ENCODE results near the gene C4A.

Gene C4A

GRCh38 chr6:31935021-31935420 is 46.8 kb upstream of the C4A start:
- H3K36me3 ChIP-seq (ENCODE audit: control insufficient read depth in 2 of 2, insufficient read depth in 1 of 2, low read length in 2 of 2): no peaks in the 10 kb centered on the region
- H3K4me3 ChIP-seq (ENCODE audit: low read depth, low read length): no peak overlapping the region
- no peak overlapping the region for H3K27ac ChIP-seq (ENCODE audit: extremely low read depth, low read depth, low read length)
- H3K4me1 ChIP-seq (ENCODE audit: control insufficient read depth, insufficient read depth, low read length): no peaks in the 10 kb centered on the region
- POLR2A ChIA-PET: no interaction called here
- H3K9me3 ChIP-seq (ENCODE audit: control insufficient read depth, insufficient read depth, low read depth, low read length): no peaks in the 10 kb centered on the region
- TF ChIP-seq ZNF341 (tag by site-specific recombination; IDR thresholded peaks at IDR 0.05; ENCODE audit: low read depth) (no peak), ZNF747 (tag by site-specific recombination; IDR thresholded peaks at IDR 0.05) (no peak), TRIM28 (IDR thresholded peaks at IDR 0.05; ENCODE audit: borderline replicate concordance, low read length) (no peak), ZEB2 (tag by site-specific recombination; IDR thresholded peaks at IDR 0.05) (no peak), PATZ1 (tag by site-specific recombination; IDR thresholded peaks at IDR 0.05) (no peak), PRDM10 (tag by site-specific recombination; IDR thresholded peaks at IDR 0.05) (0 out of 2 replicates have a peak, but pooled peaks have one; percentile 36), ZNF324 (tag by site-specific recombination; IDR thresholded peaks at IDR 0.05) (no peak), ZNF157 (tag by site-specific recombination; IDR thresholded peaks at IDR 0.05) (no peak)
- CTCF ChIA-PET: interaction anchor here (0.6 to 2.1 kb wide), 5 partner anchors 12 to 143 kb away, joined by 3 to 10 read pairs (median 4); no protein-coding TSS in a partner anchor

- ChIA-PET CTCF (interaction anchor here (0.7 to 2.1 kb wide), 5 partner anchors 12 to 105 kb away, joined by 3 to 10 read pairs (median 3); no protein-coding TSS in a partner anchor), POLR2A (no interaction called here)
- no peaks in the 10 kb centered on the region for H3K36me3 ChIP-seq (ENCODE audit: control insufficient read depth in 2 of 2, insufficient read depth in 1 of 2, low read length in 2 of 2)
- no peak overlapping the region for H3K4me3 ChIP-seq (ENCODE audit: low read depth, low read length)
- H3K9me3 ChIP-seq (ENCODE audit: control insufficient read depth, insufficient read depth, low read depth, low read length): no peaks in the 10 kb centered on the region
- peaks cover 5% of the 10 kb centered on the region; the same call in 1 of the 2 replicates for H3K4me1 ChIP-seq (ENCODE audit: control insufficient read depth, insufficient read depth, low read length)
- H3K27ac ChIP-seq (ENCODE audit: extremely low read depth, low read depth, low read length): no peak overlapping the region
- TF ChIP-seq PRDM1 (tag by site-specific recombination; IDR thresholded peaks at IDR 0.05): no peak
- no peak for TF ChIP-seq FEZF1 (tag by site-specific recombination; IDR thresholded peaks at IDR 0.05)
- no peak for TF ChIP-seq ZNF555 (tag by site-specific recombination; conservative IDR thresholded peaks at IDR 0.05)
- TF ChIP-seq ZNF768 (tag by site-specific recombination; IDR thresholded peaks at IDR 0.05): no peak
- TF ChIP-seq ZNF423 (tag by site-specific recombination; IDR thresholded peaks at IDR 0.05): no peak
- no peak for TF ChIP-seq TRIM28 (IDR thresholded peaks at IDR 0.05; ENCODE audit: borderline replicate concordance, low read length)
- no peak for TF ChIP-seq ZNF280C (tag by site-specific recombination; IDR thresholded peaks at IDR 0.05)
- TF ChIP-seq ZNF157 (tag by site-specific recombination; IDR thresholded peaks at IDR 0.05): no peak
- TF ChIP-seq PRDM2 (tag by site-specific recombination; IDR thresholded peaks at IDR 0.05; ENCODE audit: borderline replicate concordance): no peak
- TF ChIP-seq PBX3 (CRISPR knock-in tag; IDR thresholded peaks at IDR 0.05): no peak
- no peak for TF ChIP-seq ZNF140 (tag by site-specific recombination; IDR thresholded peaks at IDR 0.05)
- no peak for TF ChIP-seq ZIC2 (tag by site-specific recombination; IDR thresholded peaks at IDR 0.05)
- TF ChIP-seq ZNF658 (tag by site-specific recombination; IDR thresholded peaks at IDR 0.05): no peak
- TF ChIP-seq ZNF521 (tag by site-specific recombination; IDR thresholded peaks at IDR 0.05): no peak
Measured at GRCh38 chr6:31935823-31936222, 46.0 kb upstream of the C4A start.

Measured in HEK293 (cell line).